Pancreas (tissue), 10 donors: Measurements from ENCODE around the gene NDUFA8. TPM values are rescaled to one million over a fixed set of nuclear protein-coding genes. Genes with fewer than 3 reads are reported as not detected.

Experiments used
- ATAC-seq, 4 donors: fragments of 200-7000 bp; cut with Tn5 transposase; one replicate each; pipeline versions ENCODE4 v1.8.0 to v1.9.1; 2020; ENCODE audit warnings: mild to moderate bottlenecking in 4 of 4, moderate library complexity in 4 of 4
- DNase-seq, 6 donors: peaks; one replicate each; pipeline ENCODE4 v3.0.0-alpha.2; 2020
- FAIRE-seq: peaks from 2 replicates; lab custom pipeline; 2012; peaks lifted over from hg19 to GRCh38; lab: Jason Lieb, UNC
- H3K27ac ChIP-seq, 4 donors: fragments of 200-600 bp; sonication (generic); 1 replicate in 3 of 4; 2 replicates in 1 of 4; pipeline versions ENCODE4 v1.5.0 to v1.8.0; 2020
- H3K27me3 ChIP-seq, 4 donors: fragments of 200-600 bp; one replicate each; pipeline ENCODE4 v1.8.0; 2021
- H3K36me3 ChIP-seq, 3 donors: fragments of 200-600 bp; sonication (generic) in 1 of 3; one replicate each; pipeline versions ENCODE4 v1.5.0 to v1.8.0; 2020 to 2021
- H3K4me1 ChIP-seq, 3 donors: fragments of 200-600 bp; one replicate each; pipeline ENCODE4 v1.8.0; 2021
- H3K4me3 ChIP-seq, 4 donors: fragments of 200-600 bp; sonication (generic) in 2 of 4; one replicate each; pipeline versions ENCODE4 v1.5.0 to v1.8.0; 2020 to 2021
- H3K9me3 ChIP-seq, 4 donors: fragments of 200-600 bp; one replicate each; pipeline ENCODE4 v1.8.0; 2021
- CTCF ChIP-seq, 4 donors: fragments of 200-600 bp; sonication (generic) in 3 of 4; IDR thresholded peaks; one replicate each; pipeline versions ENCODE4 v1.5.0 to v1.8.0; 2021; ENCODE audit warnings: antibody characterized with exemption in 4 of 4
- WGBS, 2 donors: extraction: QIAGEN DNeasy Blood & Tissue Kit; methylation state at CpG; one replicate each; pipeline ENCODE4 v1.1.7; 2013; 5-methylcytosine and 5-hydroxymethylcytosine counted together
- intact Hi-C, 3 donors: fragments of 100-400 bp; cut with DNase I; formaldehyde crosslinking; loops; one replicate each; pipeline versions ENCODE4 v1.11.1 to v1.14.2; 2022
- polyA plus RNA-seq, 2 donors: library from polyadenylated mRNA; stranded (reverse); fragments of 200-250 nt; gene quantifications; one replicate each; pipeline ENCODE4 v1.2.3, GENCODE V29; 2013
- total RNA-seq, 6 donors: library from RNA; stranded (reverse); fragmentation: NEBNext Ultra II Directional in 4 of 6; extraction: Animal tissue kit (Norgen Biotek cat#: 25700) in 4 of 6; gene quantifications; one replicate each; pipeline versions ENCODE4 v1.2.1 to v1.2.4, GENCODE V29; 2021 to 2023
- donor health status: healthy with polysubstance abuse.
- donor health status: DM: no; HTN: no; CAD: no; lungs with moderate emphysema.
- donor health status: DM: no; HTN: no; CAD: no.
- donor health status: control.
- donor health status: control.
- donor health status: Bipolar disorder and iron deficiency.
- donor health status: DM: yes; HTN: yes; CAD: no.
- donor health status: DM: no; HTN: no; CAD: no.
- donor health status: DM: no; HTN: no; CAD: no.
- donor health status: DM: yes; HTN: yes; CAD: no.

NDUFA8 gene
- total and polyA plus RNA-seq, 8 donors = 10.7 to 37.3 (median 16.4) TPM

GRCh38 chr9:122103985-122104384 is 55.6 kb downstream of the NDUFA8 start:
- TF ChIP-seq CTCF (IDR thresholded peaks at IDR 0.05) = no peak
- Histone ChIP-seq H3K9me3 (no peaks in the 10 kb centered on the region), H3K36me3 (no peaks in the 10 kb centered on the region), H3K27me3 (no peaks in the 10 kb centered on the region), H3K4me1 (no peaks in the 10 kb centered on the region), H3K27ac (no peak overlapping the region), H3K4me3 (no peak overlapping the region)
- FAIRE-seq (no peak), ATAC-seq (no peak), DNase-seq (no peak)
- 92 to 100% methylated on average over 1 of the region's 1 CpG for WGBS, 2 donors
- intact Hi-C loops = no loop called here

- Histone ChIP-seq H3K4me1 (no peaks in the 10 kb centered on the region), H3K4me3 (no peak overlapping the region), H3K36me3 (no peaks in the 10 kb centered on the region), H3K9me3 (no peaks in the 10 kb centered on the region), H3K27me3 (no peaks in the 10 kb centered on the region), H3K27ac (no peak overlapping the region)
- intact Hi-C loops = no loop called here
- 84 to 92% methylated on average over 2 of the region's 2 CpGs for WGBS, 2 donors
- FAIRE-seq (no peak), ATAC-seq (no peak), DNase-seq (no peak)
- no peak for TF ChIP-seq CTCF (IDR thresholded peaks at IDR 0.05)
Observed at GRCh38 chr9:122102156-122102555, 57.4 kb downstream of the NDUFA8 start.

GRCh38 chr9:122100756-122101155 is 58.8 kb downstream of the NDUFA8 start:
- 85 to 90% methylated on average over 7 of the region's 7 CpGs for WGBS, 2 donors
- FAIRE-seq (no peak), DNase-seq (no peak), ATAC-seq (no peak)
- Histone ChIP-seq H3K36me3 (no peaks in the 10 kb centered on the region), H3K27me3 (no peaks in the 10 kb centered on the region), H3K4me1 (no peaks in the 10 kb centered on the region), H3K4me3 (no peak overlapping the region), H3K27ac (no peak overlapping the region), H3K9me3 (no peaks in the 10 kb centered on the region)
- intact Hi-C loops = no loop called here
- TF ChIP-seq CTCF (IDR thresholded peaks at IDR 0.05) = no peak

GRCh38 chr9:122099271-122099869 is 60.2 kb downstream of the NDUFA8 start:
- ATAC-seq = peak; percentile 84 to 95 (median 94)
- intact Hi-C loops = no loop called here
- Histone ChIP-seq H3K9me3 (no peaks in the 10 kb centered on the region), H3K27ac (no peak overlapping the region), H3K27me3 (no peaks in the 10 kb centered on the region), H3K36me3 (no peaks in the 10 kb centered on the region), H3K4me3 (no peak overlapping the region), H3K4me1 (no peaks in the 10 kb centered on the region)
- peak; percentile 64 to 96 (median 84) for DNase-seq
- peak; percentile 71 to 92 (median 82) for TF ChIP-seq CTCF (IDR thresholded peaks at IDR 0.05)
- no peak for FAIRE-seq
- WGBS, 2 donors = 36 to 40% methylated on average over 16 of the region's 16 CpGs

GRCh38 chr9:122097679-122098315 is 61.8 kb downstream of the NDUFA8 start:
- H3K4me3 ChIP-seq = no peak overlapping the region
- ATAC-seq (no peak), DNase-seq (no peak), FAIRE-seq (no peak)
- no peak overlapping the region for H3K27ac ChIP-seq
- WGBS, 2 donors = 29 to 30% methylated on average over 8 of the region's 8 CpGs
- H3K4me1 ChIP-seq = no peaks in the 10 kb centered on the region
- intact Hi-C loops = no loop called here
- no peak for TF ChIP-seq CTCF (IDR thresholded peaks at IDR 0.05)
- no peaks in the 10 kb centered on the region for H3K27me3 ChIP-seq
- H3K9me3 ChIP-seq = no peaks in the 10 kb centered on the region
- H3K36me3 ChIP-seq = no peaks in the 10 kb centered on the region
